HCT116 (cell line): ENCODE results near the gene BRD7. TPM values are rescaled to one million over a fixed set of nuclear protein-coding genes. Genes with fewer than 3 reads are reported as not detected.

Source experiments
- ATAC-seq: fragments of 200-7000 bp; cut with Tn5 transposase; 2 replicates; pipeline ENCODE4 v1.9.1; 2020; ENCODE audit warnings: mild to moderate bottlenecking, moderate library complexity
- BruUV-seq: library from RNA; stranded (reverse); fragments of 400-500 nt; replicated peaks from 2 replicates; lab custom pipeline; 2021; lab: Mats Ljungman, UMichigan
- CTCF ChIA-PET: fragments of 300-600 bp; sonication (Branson Sonifier 250); formaldehyde crosslinking; loops from one replicate; lab custom pipeline; 2021; ENCODE audit warnings: antibody characterized with exemption; lab: Charles Lee
- POLR2A ChIA-PET: fragments of 300-600, 350-600 bp; sonication (Branson Sonifier 250); formaldehyde crosslinking; loops from one replicate; lab custom pipeline; 2021; ENCODE audit warnings: antibody characterized with exemption; lab: Charles Lee
- RAD21 ChIA-PET, 2 experiments: fragments of 300-600 bp; sonication (Branson Sonifier 250); formaldehyde crosslinking; loops; one replicate each; lab custom pipeline; 2023; ENCODE audit warnings: low total read pairs in 2 of 2; ENCODE audit not compliant: uncharacterized antibody in 2 of 2, unreplicated experiment in 2 of 2, low non-redundant PET in 1 of 2; lab: Charles Lee
- DNase-seq: peaks from one replicate; pipeline ENCODE4 v3.0.0-alpha.2; 2010; ENCODE audit warnings: low read depth, low spot score
- H2AFZ ChIP-seq: fragments of 200-600 bp; shearing (Covaris generic), sonication (generic); 2 replicates; pipeline ENCODE4 v1.6.1; 2017; ENCODE audit warnings: low read depth, mixed run types, mixed read lengths, antibody characterized with exemption, low read length; ENCODE audit not compliant: poor library complexity, severe bottlenecking
- H3K27ac ChIP-seq: 2 replicates; pipeline ENCODE4 v1.5.1; 2012; ENCODE audit warnings: low read depth, low read length
- H3K27me3 ChIP-seq: fragments of 200-600 bp; sonication (generic); 2 replicates; pipeline ENCODE4 v1.6.1; 2016; ENCODE audit warnings: mixed run types, low read length, mixed read lengths; ENCODE audit not compliant: insufficient read depth
- H3K36me3 ChIP-seq, 2 experiments: fragments of 200-500 bp in 1 of 2; fragments of 200-600 bp in 1 of 2; sonication (Bioruptor generic) in 1 of 2; sonication (generic) in 1 of 2; 2 replicates each; pipeline versions ENCODE4 v1.5.1 to v1.6.1; 2014 to 2016; ENCODE audit warnings: low read length in 2 of 2, inconsistent platforms in 1 of 2, mixed read lengths in 1 of 2, mixed run types in 1 of 2; ENCODE audit not compliant: insufficient read depth in 2 of 2, control insufficient read depth in 1 of 2
- H3K4me1 ChIP-seq, 2 experiments: fragments of 200-600 bp in 1 of 2; sonication (generic) in 1 of 2; 2 replicates each; pipeline versions ENCODE4 v1.5.1 to v1.6.1; 2012 to 2017; ENCODE audit warnings: low read length in 2 of 2, inconsistent platforms in 1 of 2, mild to moderate bottlenecking in 1 of 2, mixed read lengths in 1 of 2, mixed run types in 1 of 2, moderate library complexity in 1 of 2; ENCODE audit not compliant: insufficient read depth in 2 of 2, control insufficient read depth in 1 of 2
- H3K4me2 ChIP-seq: fragments of 200-600 bp; sonication (generic); 2 replicates; pipeline ENCODE4 v1.6.1; 2017; ENCODE audit warnings: mixed run types, low read length, mixed read lengths
- H3K4me3 ChIP-seq, 2 experiments: fragments of 200-600 bp in 1 of 2; sonication (generic) in 1 of 2; replicated peaks in 1 of 2; 2 replicates each; pipeline ENCODE4 v1.5.1; 2011 to 2016; ENCODE audit warnings: low read length in 2 of 2, control low read depth in 1 of 2, low read depth in 1 of 2, mild to moderate bottlenecking in 1 of 2, mixed read lengths in 1 of 2, mixed run types in 1 of 2
- H3K79me2 ChIP-seq: fragments of 200-600 bp; sonication (generic); 2 replicates; pipeline ENCODE4 v1.6.1; 2017; ENCODE audit warnings: mild to moderate bottlenecking, mixed run types, low read length, moderate library complexity, mixed read lengths; ENCODE audit not compliant: insufficient read depth
- H3K9ac ChIP-seq: fragments of 200-600 bp; sonication (generic); 2 replicates; pipeline ENCODE4 v1.6.1; 2016; ENCODE audit warnings: low read length, mixed read lengths
- H3K9me2 ChIP-seq: fragments of 200-600 bp; sonication (generic), shearing (Covaris generic); 2 replicates; pipeline ENCODE4 v1.6.1; 2017; ENCODE audit warnings: mixed run types, mild to moderate bottlenecking, moderate library complexity; ENCODE audit not compliant: insufficient read depth
- H3K9me3 ChIP-seq, 2 experiments: fragments of 200-500 bp in 1 of 2; fragments of 200-600 bp in 1 of 2; sonication (Bioruptor generic) in 1 of 2; sonication (generic) in 1 of 2; 2 replicates each; pipeline ENCODE4 v1.6.1; 2014 to 2017; ENCODE audit warnings: low read length in 2 of 2, mixed read lengths in 2 of 2, inconsistent platforms in 1 of 2, low read depth in 1 of 2, mild to moderate bottlenecking in 1 of 2, mixed run types in 1 of 2, moderate library complexity in 1 of 2; ENCODE audit not compliant: control insufficient read depth in 1 of 2, insufficient read depth in 1 of 2
- H4K20me1 ChIP-seq: fragments of 200-600 bp; sonication (generic), shearing (Covaris generic); 2 replicates; pipeline ENCODE4 v1.6.1; 2017; ENCODE audit warnings: mixed run types, mild to moderate bottlenecking, moderate library complexity; ENCODE audit not compliant: insufficient read depth
- CEBPB ChIP-seq: IDR thresholded peaks from 2 replicates; pipeline ENCODE4 v1.6.1; 2012; ENCODE audit warnings: low read depth
- EGR1 ChIP-seq: IDR thresholded peaks from 2 replicates; pipeline ENCODE4 v1.6.1; 2012; ENCODE audit warnings: low read depth
- ELF1 ChIP-seq: IDR thresholded peaks from 2 replicates; pipeline ENCODE4 v1.6.1; 2012; ENCODE audit warnings: low read depth, borderline replicate concordance
- EZH2 ChIP-seq: fragments of 200-600 bp; sonication (generic); IDR thresholded peaks from 2 replicates; pipeline ENCODE4 v1.6.1; 2017; ENCODE audit warnings: antibody characterized with exemption, mixed run types
- JUND ChIP-seq: IDR thresholded peaks from 2 replicates; pipeline ENCODE4 v1.6.1; 2012
- POLR2A ChIP-seq: IDR thresholded peaks from 2 replicates; pipeline ENCODE4 v1.7.0; 2011; ENCODE audit warnings: borderline replicate concordance; ENCODE audit not compliant: insufficient read depth, insufficient read length; ENCODE audit errors: extremely low read depth
- RAD21 ChIP-seq: IDR thresholded peaks from 2 replicates; pipeline ENCODE4 v1.6.1; 2012; ENCODE audit warnings: low read depth, mild to moderate bottlenecking
- SIN3A ChIP-seq: IDR thresholded peaks from 2 replicates; pipeline ENCODE4 v1.6.1; 2012; ENCODE audit warnings: low read depth
- SP1 ChIP-seq: IDR thresholded peaks from 2 replicates; pipeline ENCODE4 v1.6.1; 2012; ENCODE audit warnings: low read depth
- SRF ChIP-seq: IDR thresholded peaks from 2 replicates; pipeline ENCODE4 v1.6.1; 2012; ENCODE audit warnings: low read depth
- TCF7L2 ChIP-seq: IDR thresholded peaks from 2 replicates; pipeline ENCODE4 v1.7.0; 2011; ENCODE audit warnings: borderline replicate concordance, inconsistent platforms; ENCODE audit not compliant: insufficient read depth, insufficient read length; ENCODE audit errors: extremely low read depth
- YY1 ChIP-seq: IDR thresholded peaks from 2 replicates; pipeline ENCODE4 v1.6.1; 2011; ENCODE audit warnings: low read length, low read depth, moderate library complexity, mild to moderate bottlenecking; ENCODE audit not compliant: insufficient replicate concordance; ENCODE audit errors: extremely low read depth
- ZFX ChIP-seq: fragments of 450-650 bp; IDR thresholded peaks from 2 replicates; pipeline ENCODE4 v1.6.1; 2017
- ZNF274 ChIP-seq: fragments of 200-500 bp; sonication (Bioruptor generic); IDR thresholded peaks from 2 replicates; pipeline ENCODE4 v1.6.1; 2014; ENCODE audit warnings: mild to moderate bottlenecking, low read depth, low read length, inconsistent platforms
- intact Hi-C: fragments of 100-400 bp; cut with micrococcal nuclease; formaldehyde crosslinking; loops from 2 replicates; pipeline ENCODE4 v1.10.0; 2022
- total RNA-seq: library from RNA; stranded (reverse); gene quantifications from one replicate; pipeline ENCODE4 v1.2.1, GENCODE V29; 2021; ENCODE audit not compliant: unreplicated experiment
- TF ChIP-seq, protein P1 (sequence below): IDR thresholded peaks from 2 replicates; pipeline ENCODE4 v1.6.1; 2012; ENCODE audit warnings: low read depth
- TF ChIP-seq, protein P2 (sequence below): IDR thresholded peaks from 2 replicates; pipeline ENCODE4 v1.6.1; 2011; ENCODE audit warnings: mild to moderate bottlenecking, low read length, moderate library complexity; ENCODE audit not compliant: insufficient replicate concordance; ENCODE audit errors: extremely low read depth
- TF ChIP-seq, protein P3 (sequence below): IDR thresholded peaks from 2 replicates; pipeline ENCODE4 v1.6.1; 2012
- TF ChIP-seq, protein P4 (sequence below): IDR thresholded peaks from 2 replicates; pipeline ENCODE4 v1.6.1; 2012
- TF ChIP-seq, protein P5 (sequence below), 3 experiments: fragments of 200-600 bp in 1 of 3; sonication (generic) in 1 of 3; IDR thresholded peaks in 2 of 3; conservative IDR thresholded peaks in 1 of 3; 2 replicates each; pipeline ENCODE4 v1.5.1; 2012 to 2017; ENCODE audit warnings: low read depth in 2 of 3, low read length in 2 of 3, antibody characterized with exemption in 1 of 3, borderline replicate concordance in 1 of 3, control low read depth in 1 of 3, mild to moderate bottlenecking in 1 of 3, mixed read lengths in 1 of 3, mixed run types in 1 of 3, moderate library complexity in 1 of 3; ENCODE audit not compliant: insufficient read depth in 1 of 3

The BRD7 gene
- total RNA-seq, 1 experiment from 2014 or later, result 85.4 TPM

DNA sequence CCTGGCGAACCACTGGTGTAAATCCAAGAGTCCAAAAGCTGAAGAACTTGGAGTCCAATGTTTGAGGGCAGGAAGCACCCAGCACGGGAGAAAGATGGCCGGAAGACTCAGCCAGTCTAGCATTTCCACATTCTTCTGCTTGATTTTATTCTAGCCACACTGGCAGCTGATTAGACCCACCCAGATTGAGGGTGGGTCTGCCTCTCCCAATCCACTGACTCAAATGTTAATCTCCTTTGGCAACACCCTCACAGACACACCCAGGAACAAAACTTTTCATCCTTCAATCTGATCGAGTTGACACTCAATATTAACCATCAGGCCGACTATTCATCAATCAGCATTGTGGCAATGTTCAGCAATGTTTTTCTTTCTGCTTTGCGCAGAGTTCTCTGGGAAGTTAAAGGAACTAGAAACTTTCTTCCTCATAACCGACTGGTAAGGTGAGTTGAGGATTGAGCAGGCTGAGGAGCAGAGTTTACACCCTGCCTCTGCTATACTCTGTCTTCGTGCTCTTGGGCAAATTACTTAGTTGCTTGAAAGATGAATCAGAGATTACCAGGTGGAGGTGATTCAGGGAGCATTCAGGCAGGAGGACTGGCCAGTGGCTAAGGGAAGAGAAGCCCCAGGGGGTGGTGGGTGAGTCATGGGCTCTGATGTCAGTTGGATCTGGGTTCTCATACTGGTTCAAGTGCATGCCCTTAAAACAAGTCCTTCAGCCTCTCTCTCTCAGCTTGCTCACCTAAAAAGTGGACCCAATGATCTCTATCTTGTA, 28.2 kb upstream of the BRD7 start:
- H3K27ac ChIP-seq, result peak overlapping the region; percentile 4; the same call in 1 of the 2 replicates
- H3K79me2 ChIP-seq, result no peaks in the 10 kb centered on the region
- CTCF ChIA-PET, result no interaction called here
- intact Hi-C loops, result no loop called here
- POLR2A ChIA-PET, result no interaction called here
- RAD21 ChIA-PET, result no interaction called here
- no peak overlapping the region for H3K9ac ChIP-seq
- H3K27me3 ChIP-seq, result no peaks in the 10 kb centered on the region
- H3K36me3 ChIP-seq, result no peaks in the 10 kb centered on the region
- H4K20me1 ChIP-seq, result no peaks in the 10 kb centered on the region
- no peak overlapping the region for H2AFZ ChIP-seq
- H3K4me2 ChIP-seq, result peak overlapping the region; percentile 72
- no peaks in the 10 kb centered on the region for H3K9me3 ChIP-seq
- peaks cover 12 to 30% of the 10 kb centered on the region in 2 experiments for H3K4me1 ChIP-seq
- no TSS peak for BruUV-seq
- no peaks in the 10 kb centered on the region for H3K9me2 ChIP-seq
- peak; percentile 92 for ATAC-seq
- H3K4me3 ChIP-seq, result peak overlapping the region in 1 of 2 experiments; percentile 29; a peak in 1 of 4 replicates
- DNase-seq, result peak; percentile 92
- no peak for TF ChIP-seq ELF1
- TF ChIP-seq ZNF274, result no peak
- TF ChIP-seq, protein P1, sequence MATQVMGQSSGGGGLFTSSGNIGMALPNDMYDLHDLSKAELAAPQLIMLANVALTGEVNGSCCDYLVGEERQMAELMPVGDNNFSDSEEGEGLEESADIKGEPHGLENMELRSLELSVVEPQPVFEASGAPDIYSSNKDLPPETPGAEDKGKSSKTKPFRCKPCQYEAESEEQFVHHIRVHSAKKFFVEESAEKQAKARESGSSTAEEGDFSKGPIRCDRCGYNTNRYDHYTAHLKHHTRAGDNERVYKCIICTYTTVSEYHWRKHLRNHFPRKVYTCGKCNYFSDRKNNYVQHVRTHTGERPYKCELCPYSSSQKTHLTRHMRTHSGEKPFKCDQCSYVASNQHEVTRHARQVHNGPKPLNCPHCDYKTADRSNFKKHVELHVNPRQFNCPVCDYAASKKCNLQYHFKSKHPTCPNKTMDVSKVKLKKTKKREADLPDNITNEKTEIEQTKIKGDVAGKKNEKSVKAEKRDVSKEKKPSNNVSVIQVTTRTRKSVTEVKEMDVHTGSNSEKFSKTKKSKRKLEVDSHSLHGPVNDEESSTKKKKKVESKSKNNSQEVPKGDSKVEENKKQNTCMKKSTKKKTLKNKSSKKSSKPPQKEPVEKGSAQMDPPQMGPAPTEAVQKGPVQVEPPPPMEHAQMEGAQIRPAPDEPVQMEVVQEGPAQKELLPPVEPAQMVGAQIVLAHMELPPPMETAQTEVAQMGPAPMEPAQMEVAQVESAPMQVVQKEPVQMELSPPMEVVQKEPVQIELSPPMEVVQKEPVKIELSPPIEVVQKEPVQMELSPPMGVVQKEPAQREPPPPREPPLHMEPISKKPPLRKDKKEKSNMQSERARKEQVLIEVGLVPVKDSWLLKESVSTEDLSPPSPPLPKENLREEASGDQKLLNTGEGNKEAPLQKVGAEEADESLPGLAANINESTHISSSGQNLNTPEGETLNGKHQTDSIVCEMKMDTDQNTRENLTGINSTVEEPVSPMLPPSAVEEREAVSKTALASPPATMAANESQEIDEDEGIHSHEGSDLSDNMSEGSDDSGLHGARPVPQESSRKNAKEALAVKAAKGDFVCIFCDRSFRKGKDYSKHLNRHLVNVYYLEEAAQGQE, result no peak
- TF ChIP-seq YY1, result peak; percentile 59
- no peak; the same call in 1 of the 2 replicates for TF ChIP-seq CEBPB
- TF ChIP-seq SIN3A, result peak; percentile 59; the same call in 1 of the 2 replicates
- TF ChIP-seq, protein P2, sequence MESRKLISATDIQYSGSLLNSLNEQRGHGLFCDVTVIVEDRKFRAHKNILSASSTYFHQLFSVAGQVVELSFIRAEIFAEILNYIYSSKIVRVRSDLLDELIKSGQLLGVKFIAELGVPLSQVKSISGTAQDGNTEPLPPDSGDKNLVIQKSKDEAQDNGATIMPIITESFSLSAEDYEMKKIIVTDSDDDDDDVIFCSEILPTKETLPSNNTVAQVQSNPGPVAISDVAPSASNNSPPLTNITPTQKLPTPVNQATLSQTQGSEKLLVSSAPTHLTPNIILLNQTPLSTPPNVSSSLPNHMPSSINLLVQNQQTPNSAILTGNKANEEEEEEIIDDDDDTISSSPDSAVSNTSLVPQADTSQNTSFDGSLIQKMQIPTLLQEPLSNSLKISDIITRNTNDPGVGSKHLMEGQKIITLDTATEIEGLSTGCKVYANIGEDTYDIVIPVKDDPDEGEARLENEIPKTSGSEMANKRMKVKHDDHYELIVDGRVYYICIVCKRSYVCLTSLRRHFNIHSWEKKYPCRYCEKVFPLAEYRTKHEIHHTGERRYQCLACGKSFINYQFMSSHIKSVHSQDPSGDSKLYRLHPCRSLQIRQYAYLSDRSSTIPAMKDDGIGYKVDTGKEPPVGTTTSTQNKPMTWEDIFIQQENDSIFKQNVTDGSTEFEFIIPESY, result peak; percentile 34
- no peak for TF ChIP-seq EZH2
- TF ChIP-seq POLR2A, result no peak
- TF ChIP-seq RAD21, result 0 out of 2 replicates have a peak, but pooled peaks have one; percentile 12
- TF ChIP-seq SP1, result peak; percentile 75
- no peak for TF ChIP-seq TCF7L2
- TF ChIP-seq JUND, result peak; percentile 92
- no peak for TF ChIP-seq ZFX
- peak; percentile 56; the same call in 1 of the 2 replicates for TF ChIP-seq SRF
- TF ChIP-seq, protein P3, sequence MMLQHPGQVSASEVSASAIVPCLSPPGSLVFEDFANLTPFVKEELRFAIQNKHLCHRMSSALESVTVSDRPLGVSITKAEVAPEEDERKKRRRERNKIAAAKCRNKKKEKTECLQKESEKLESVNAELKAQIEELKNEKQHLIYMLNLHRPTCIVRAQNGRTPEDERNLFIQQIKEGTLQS, result peak; percentile 34; the same call in 1 of the 2 replicates
- no peak for TF ChIP-seq EGR1
- TF ChIP-seq, protein P4, sequence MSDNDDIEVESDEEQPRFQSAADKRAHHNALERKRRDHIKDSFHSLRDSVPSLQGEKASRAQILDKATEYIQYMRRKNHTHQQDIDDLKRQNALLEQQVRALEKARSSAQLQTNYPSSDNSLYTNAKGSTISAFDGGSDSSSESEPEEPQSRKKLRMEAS, result peak; percentile 80
- TF ChIP-seq, protein P5, sequence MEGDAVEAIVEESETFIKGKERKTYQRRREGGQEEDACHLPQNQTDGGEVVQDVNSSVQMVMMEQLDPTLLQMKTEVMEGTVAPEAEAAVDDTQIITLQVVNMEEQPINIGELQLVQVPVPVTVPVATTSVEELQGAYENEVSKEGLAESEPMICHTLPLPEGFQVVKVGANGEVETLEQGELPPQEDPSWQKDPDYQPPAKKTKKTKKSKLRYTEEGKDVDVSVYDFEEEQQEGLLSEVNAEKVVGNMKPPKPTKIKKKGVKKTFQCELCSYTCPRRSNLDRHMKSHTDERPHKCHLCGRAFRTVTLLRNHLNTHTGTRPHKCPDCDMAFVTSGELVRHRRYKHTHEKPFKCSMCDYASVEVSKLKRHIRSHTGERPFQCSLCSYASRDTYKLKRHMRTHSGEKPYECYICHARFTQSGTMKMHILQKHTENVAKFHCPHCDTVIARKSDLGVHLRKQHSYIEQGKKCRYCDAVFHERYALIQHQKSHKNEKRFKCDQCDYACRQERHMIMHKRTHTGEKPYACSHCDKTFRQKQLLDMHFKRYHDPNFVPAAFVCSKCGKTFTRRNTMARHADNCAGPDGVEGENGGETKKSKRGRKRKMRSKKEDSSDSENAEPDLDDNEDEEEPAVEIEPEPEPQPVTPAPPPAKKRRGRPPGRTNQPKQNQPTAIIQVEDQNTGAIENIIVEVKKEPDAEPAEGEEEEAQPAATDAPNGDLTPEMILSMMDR (IDR thresholded peaks at IDR 0.05 in 2 of 3, conservative IDR thresholded peaks at IDR 0.05 in 1 of 3; ENCODE audit: borderline replicate concordance in 1 of 3, insufficient read depth in 1 of 3, low read depth in 2 of 3, low read length in 2 of 3), result no peak
